Suprapubic skin (tissue), 4 donors: Measurements from ENCODE around the gene UTF1. TPM values are rescaled to one million over a fixed set of nuclear protein-coding genes. Genes with fewer than 3 reads are reported as not detected.

Source experiments
- DNase-seq, 2 donors: peaks; one replicate each; pipeline ENCODE4 v3.0.0-alpha.2; 2019; ENCODE audit warnings: low spot score in 2 of 2
- H3K27ac ChIP-seq: fragments of 200-600 bp; sonication (generic); one replicate; pipeline ENCODE4 v1.5.1; 2019
- H3K27me3 ChIP-seq: fragments of 200-600 bp; sonication (generic); one replicate; pipeline ENCODE4 v1.5.1; 2019
- H3K36me3 ChIP-seq: fragments of 200-600 bp; sonication (generic); one replicate; pipeline ENCODE4 v1.5.1; 2019
- H3K4me1 ChIP-seq: fragments of 200-600 bp; sonication (generic); one replicate; pipeline ENCODE4 v1.5.1; 2019
- H3K4me3 ChIP-seq: fragments of 200-600 bp; sonication (generic); one replicate; pipeline ENCODE4 v1.5.1; 2019; ENCODE audit warnings: mild to moderate bottlenecking
- H3K9me3 ChIP-seq: fragments of 200-600 bp; sonication (generic); one replicate; pipeline ENCODE4 v1.5.1; 2019
- CTCF ChIP-seq, 2 donors: fragments of 200-600 bp in 1 of 2; fragments of 450-650 bp in 1 of 2; sonication (generic) in 1 of 2; IDR thresholded peaks; one replicate each; pipeline ENCODE4 v1.5.1; 2016 to 2019; ENCODE audit warnings: antibody characterized with exemption in 2 of 2, mild to moderate bottlenecking in 1 of 2, moderate library complexity in 1 of 2
- EP300 ChIP-seq: sonication (generic); formaldehyde crosslinking; IDR thresholded peaks from one replicate; pipeline ENCODE4 v1.6.1; 2017; ENCODE audit warnings: antibody characterized with exemption
- POLR2A ChIP-seq, 2 donors: fragments of 450-650 bp; IDR thresholded peaks; one replicate each; pipeline ENCODE4 v1.6.1; 2017; ENCODE audit warnings: antibody characterized with exemption in 2 of 2, mild to moderate bottlenecking in 2 of 2, moderate library complexity in 2 of 2
- POLR2AphosphoS5 ChIP-seq, 3 donors: sonication (generic); formaldehyde crosslinking; IDR thresholded peaks; one replicate each; pipeline ENCODE4 v1.6.1; 2017; ENCODE audit warnings: antibody characterized with exemption in 3 of 3
- WGBS: methylation state at CpG from one replicate; pipeline ENCODE4 v1.1.5; 2018; 5-methylcytosine and 5-hydroxymethylcytosine counted together
- total RNA-seq, 4 donors: library from RNA; depleted of rRNA; stranded (reverse); fragments of >200 nt; gene quantifications; one replicate each; pipeline ENCODE4 v1.1.0, GENCODE V29; 2016

Gene UTF1
- total RNA-seq, 4 donors from 2014 or later, result not detected

DNA sequence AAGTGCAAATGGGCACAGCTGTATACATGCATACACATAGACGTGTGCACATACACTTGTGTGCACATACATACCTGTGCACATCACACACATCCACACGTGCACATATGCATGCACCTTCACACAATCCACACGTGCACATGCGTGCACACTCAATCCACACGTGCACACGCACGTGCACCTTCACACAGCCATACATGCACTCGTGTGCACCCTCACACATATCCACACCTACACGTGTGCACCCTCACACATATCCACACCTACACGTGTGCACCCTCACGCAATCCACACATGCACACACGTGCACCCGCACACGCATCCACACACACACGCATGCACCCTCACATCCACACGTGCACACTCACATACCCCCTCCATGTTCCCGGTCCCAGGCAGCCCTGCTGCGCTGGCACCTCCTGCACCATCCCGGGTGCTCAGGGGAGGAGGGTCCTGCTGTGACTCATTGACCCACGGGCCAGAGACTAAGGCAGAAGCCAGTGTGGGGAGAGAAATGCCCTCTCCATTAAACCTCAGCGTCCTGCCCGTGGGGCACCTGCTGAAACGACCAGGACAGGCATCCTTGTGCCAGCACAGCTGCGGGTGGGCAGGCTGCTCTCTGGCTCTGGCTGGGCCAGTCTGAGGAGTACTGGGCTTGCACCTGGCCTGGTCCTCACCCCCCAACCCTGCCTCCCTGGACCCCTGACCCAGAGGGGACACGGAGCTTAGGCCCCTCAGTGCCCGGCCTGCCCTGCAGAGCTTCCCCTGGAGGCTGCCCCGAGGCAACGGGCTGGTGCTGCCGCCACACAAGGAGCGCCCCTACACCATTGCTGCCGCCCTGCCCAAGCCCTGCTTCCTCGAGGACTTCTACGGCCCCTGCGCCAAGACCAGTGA, 17.8 kb upstream of the UTF1 start:
- H3K4me1 ChIP-seq, result peaks cover 4% of the 10 kb centered on the region
- H3K27me3 ChIP-seq, result peaks cover 32% of the 10 kb centered on the region
- no peaks in the 10 kb centered on the region for H3K36me3 ChIP-seq
- no peak overlapping the region for H3K27ac ChIP-seq
- WGBS, result 86% methylated on average over 30 of the region's 34 CpGs
- H3K4me3 ChIP-seq, result no peak overlapping the region
- no peak for DNase-seq
- no peaks in the 10 kb centered on the region for H3K9me3 ChIP-seq
- TF ChIP-seq EP300 (no peak), CTCF (IDR thresholded peaks at IDR 0.05) (no peak), POLR2A (IDR thresholded peaks at IDR 0.05) (no peak), POLR2AphosphoS5 (IDR thresholded peaks at IDR 0.05) (no peak)

DNA sequence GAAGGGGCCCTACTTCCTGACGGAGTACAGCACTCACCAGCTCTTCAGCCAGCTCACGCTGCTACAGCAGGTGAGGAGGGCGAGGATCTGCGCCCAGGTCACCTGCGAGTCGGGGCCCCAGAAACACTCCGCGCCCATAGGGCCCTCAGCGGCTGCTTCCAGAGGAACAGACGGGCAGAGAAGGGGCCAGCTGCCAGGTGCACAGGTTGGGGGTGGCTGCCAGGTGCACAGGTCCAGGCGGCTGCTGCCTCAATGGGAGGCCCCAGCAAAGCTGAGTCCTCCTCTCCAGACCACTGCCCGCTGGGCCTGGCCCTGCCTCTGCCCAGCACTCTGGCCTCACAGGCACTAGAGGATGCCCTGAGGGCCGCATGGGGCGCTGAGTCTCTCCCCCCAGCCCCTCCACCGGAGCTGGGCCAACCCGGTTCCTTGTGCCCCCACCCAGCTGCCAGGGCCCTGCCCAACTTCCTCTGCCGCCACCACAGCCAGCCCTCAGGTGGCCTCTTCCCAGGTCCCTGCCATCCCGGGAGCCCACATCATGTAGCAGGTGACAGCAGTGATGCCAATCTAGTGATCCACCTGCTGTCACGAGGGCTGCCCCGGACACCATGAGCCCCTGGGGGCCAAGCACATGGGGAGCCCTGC, 17.0 kb upstream of the UTF1 start:
- Histone ChIP-seq H3K4me3 (no peak overlapping the region), H3K27ac (no peak overlapping the region), H3K36me3 (no peaks in the 10 kb centered on the region), H3K27me3 (peaks cover 27% of the 10 kb centered on the region), H3K9me3 (no peaks in the 10 kb centered on the region), H3K4me1 (no peaks in the 10 kb centered on the region)
- 84% methylated on average over 9 of the region's 20 CpGs for WGBS
- no peak for DNase-seq
- no peak for TF ChIP-seq CTCF (IDR thresholded peaks at IDR 0.05)

GRCh38 chr10:133213641-133214467, 16.2 kb upstream of the UTF1 start:
- DNase-seq, result no peak
- Histone ChIP-seq H3K4me3 (no peak overlapping the region), H3K4me1 (no peaks in the 10 kb centered on the region), H3K27me3 (peaks cover 36% of the 10 kb centered on the region), H3K9me3 (no peaks in the 10 kb centered on the region), H3K36me3 (no peaks in the 10 kb centered on the region), H3K27ac (no peak overlapping the region)
- no peak for TF ChIP-seq EP300
- TF ChIP-seq CTCF (IDR thresholded peaks at IDR 0.05), result no peak
- TF ChIP-seq POLR2A (IDR thresholded peaks at IDR 0.05), result no peak
- no peak for TF ChIP-seq POLR2AphosphoS5 (IDR thresholded peaks at IDR 0.05)
- 80% methylated on average over 1 of the region's 32 CpGs for WGBS

- Histone ChIP-seq H3K27me3 (peaks cover 45% of the 10 kb centered on the region), H3K36me3 (no peaks in the 10 kb centered on the region), H3K4me3 (no peak overlapping the region), H3K9me3 (no peaks in the 10 kb centered on the region), H3K27ac (no peak overlapping the region), H3K4me1 (no peaks in the 10 kb centered on the region)
- WGBS, result 71% methylated on average over 10 of the region's 28 CpGs
- TF ChIP-seq POLR2AphosphoS5 (IDR thresholded peaks at IDR 0.05), result no peak
- TF ChIP-seq POLR2A (IDR thresholded peaks at IDR 0.05), result no peak
- DNase-seq, result no peak
Measured at GRCh38 chr10:133214468-133215410, 15.3 kb upstream of the UTF1 start.

DNA sequence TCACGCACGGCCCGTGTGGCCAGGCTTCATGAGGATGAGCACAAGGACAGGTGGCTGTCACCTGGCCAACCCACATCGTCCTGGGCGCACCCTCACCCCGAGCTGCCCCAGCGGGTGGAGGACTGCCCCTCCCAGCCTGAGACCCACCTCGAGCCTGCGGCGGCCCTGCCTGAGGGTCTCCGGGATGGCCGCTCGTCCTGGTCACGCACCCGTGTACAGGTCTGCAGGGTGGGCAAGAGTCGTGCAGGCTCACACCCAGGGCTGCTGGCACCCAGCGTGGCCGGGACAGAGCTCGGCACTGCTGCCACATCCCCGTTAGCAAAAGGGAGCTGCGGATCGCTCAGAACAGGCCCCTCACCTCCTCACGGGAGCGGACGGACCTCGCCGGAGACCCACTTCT, 14.4 kb upstream of the UTF1 start:
- Histone ChIP-seq H3K36me3 (no peaks in the 10 kb centered on the region), H3K4me3 (no peak overlapping the region), H3K27ac (no peak overlapping the region), H3K9me3 (no peaks in the 10 kb centered on the region), H3K4me1 (no peaks in the 10 kb centered on the region), H3K27me3 (peaks cover 49% of the 10 kb centered on the region)
- TF ChIP-seq EP300 (no peak), POLR2AphosphoS5 (IDR thresholded peaks at IDR 0.05) (no peak), CTCF (IDR thresholded peaks at IDR 0.05) (no peak), POLR2A (IDR thresholded peaks at IDR 0.05) (no peak)
- DNase-seq, result no peak
- 96% methylated on average over 14 of the region's 27 CpGs for WGBS
